ENCODE measurements around the gene ADAMTS8.

Gene ADAMTS8

GRCh38 chr11:130369713-130370112 is 58.7 kb downstream of the ADAMTS8 start:
- peaks cover 0 to 2% of the 10 kb centered on the region in 2 donors for H3K4me1 ChIP-seq (ENCODE audit: control insufficient read depth in 2 of 2, insufficient read depth in 1 of 2, low read depth in 1 of 2, low read length in 2 of 2)
- no peaks in the 10 kb centered on the region for H3K36me3 ChIP-seq (replicated peaks in 1 of 2; ENCODE audit: control insufficient read depth in 2 of 2, insufficient read depth in 2 of 2, low read length in 2 of 2)
- DNase-seq (ENCODE audit: low spot score), result no peak
- no peak overlapping the region for H3K4me2 ChIP-seq (ENCODE audit: insufficient read depth, low read length, poor library complexity, severe bottlenecking)
- no peak overlapping the region for H4K91ac ChIP-seq (ENCODE audit: low read depth, low read length, poor library complexity)
- no peak overlapping the region for H3K23ac ChIP-seq (ENCODE audit: low read depth, low read length, poor library complexity)
- WGBS, 2 donors (ENCODE audit: extremely low coverage in 2 of 2, insufficient read length in 2 of 2, insufficient replicate concordance in 1 of 2), result no CpG with 5 or more reads among the region's 4 CpGs
- H2BK12ac ChIP-seq (ENCODE audit: low read length), result no peak overlapping the region
- no peak overlapping the region for H3K14ac ChIP-seq (ENCODE audit: low read length)
- no peak overlapping the region for H3K27ac ChIP-seq (replicated peaks; ENCODE audit: low read length)
- H3K4me3 ChIP-seq (ENCODE audit: low read length in 2 of 2), result no peak overlapping the region
- no peak overlapping the region for H3K9ac ChIP-seq (ENCODE audit: low read depth, low read length, poor library complexity)
- H2BK120ac ChIP-seq (ENCODE audit: low read depth, low read length), result no peak overlapping the region
- H3K27me3 ChIP-seq (ENCODE audit: control insufficient read depth in 3 of 3, insufficient read depth in 3 of 3, low read depth in 1 of 3, low read length in 3 of 3), result no peaks in the 10 kb centered on the region
- H3K18ac ChIP-seq (ENCODE audit: low read length), result no peak overlapping the region
- H3K4ac ChIP-seq (ENCODE audit: low read length), result no peak overlapping the region
- no peaks in the 10 kb centered on the region for H3K79me1 ChIP-seq (ENCODE audit: low read depth, low read length)
- H2AK5ac ChIP-seq (ENCODE audit: low read depth, low read length), result no peak overlapping the region
- H3K9me3 ChIP-seq (replicated peaks in 1 of 2; ENCODE audit: control insufficient read depth in 2 of 2, insufficient read depth in 1 of 2, low read depth in 1 of 2, low read length in 2 of 2), result peaks cover 0 to 2% of the 10 kb centered on the region in 2 donors
- no peak overlapping the region for H2AFZ ChIP-seq (ENCODE audit: low read length)
- no peak overlapping the region for H2BK15ac ChIP-seq (ENCODE audit: low read length)
- H4K8ac ChIP-seq (ENCODE audit: low read depth, low read length), result no peak overlapping the region
- no peak overlapping the region for H2BK5ac ChIP-seq (ENCODE audit: low read length)

GRCh38 chr11:130369141-130369691 is 59.2 kb downstream of the ADAMTS8 start:
- no peak overlapping the region for H3K27ac ChIP-seq (replicated peaks; ENCODE audit: low read length)
- no peak overlapping the region for H2BK12ac ChIP-seq (ENCODE audit: low read length)
- no peak overlapping the region for H3K4me2 ChIP-seq (ENCODE audit: insufficient read depth, low read length, poor library complexity, severe bottlenecking)
- H3K23ac ChIP-seq (ENCODE audit: low read depth, low read length, poor library complexity), result no peak overlapping the region
- H3K27me3 ChIP-seq (ENCODE audit: control insufficient read depth in 3 of 3, insufficient read depth in 3 of 3, low read depth in 1 of 3, low read length in 3 of 3), result no peaks in the 10 kb centered on the region
- no peak overlapping the region for H2AK5ac ChIP-seq (ENCODE audit: low read depth, low read length)
- no peak overlapping the region for H2AFZ ChIP-seq (ENCODE audit: low read length)
- H3K14ac ChIP-seq (ENCODE audit: low read length), result no peak overlapping the region
- H3K18ac ChIP-seq (ENCODE audit: low read length), result no peak overlapping the region
- peaks cover 0 to 2% of the 10 kb centered on the region in 2 donors for H3K4me1 ChIP-seq (ENCODE audit: control insufficient read depth in 2 of 2, insufficient read depth in 1 of 2, low read depth in 1 of 2, low read length in 2 of 2)
- H4K8ac ChIP-seq (ENCODE audit: low read depth, low read length), result no peak overlapping the region
- no peak overlapping the region for H3K4me3 ChIP-seq (ENCODE audit: low read length in 2 of 2)
- DNase-seq (ENCODE audit: low spot score), result no peak
- no CpG with 5 or more reads among the region's 6 CpGs for WGBS, 2 donors (ENCODE audit: extremely low coverage in 2 of 2, insufficient read length in 2 of 2, insufficient replicate concordance in 1 of 2)
- H3K9me3 ChIP-seq (replicated peaks in 1 of 2; ENCODE audit: control insufficient read depth in 2 of 2, insufficient read depth in 1 of 2, low read depth in 1 of 2, low read length in 2 of 2), result peaks cover 0 to 2% of the 10 kb centered on the region in 2 donors
- H3K79me1 ChIP-seq (ENCODE audit: low read depth, low read length), result no peaks in the 10 kb centered on the region
- no peak overlapping the region for H3K4ac ChIP-seq (ENCODE audit: low read length)
- H4K91ac ChIP-seq (ENCODE audit: low read depth, low read length, poor library complexity), result no peak overlapping the region
- H2BK120ac ChIP-seq (ENCODE audit: low read depth, low read length), result no peak overlapping the region
- no peaks in the 10 kb centered on the region for H3K36me3 ChIP-seq (replicated peaks in 1 of 2; ENCODE audit: control insufficient read depth in 2 of 2, insufficient read depth in 2 of 2, low read length in 2 of 2)
- no peak overlapping the region for H2BK15ac ChIP-seq (ENCODE audit: low read length)
- H3K9ac ChIP-seq (ENCODE audit: low read depth, low read length, poor library complexity), result no peak overlapping the region
- H2BK5ac ChIP-seq (ENCODE audit: low read length), result no peak overlapping the region

- Histone ChIP-seq H4K8ac (ENCODE audit: low read depth, low read length) (no peak overlapping the region), H3K9ac (ENCODE audit: low read depth, low read length, poor library complexity) (no peak overlapping the region), H3K27ac (replicated peaks; ENCODE audit: low read length) (no peak overlapping the region), H4K91ac (ENCODE audit: low read depth, low read length, poor library complexity) (no peak overlapping the region), H3K36me3 (replicated peaks in 1 of 2; ENCODE audit: control insufficient read depth in 2 of 2, insufficient read depth in 2 of 2, low read length in 2 of 2) (no peaks in the 10 kb centered on the region), H3K14ac (ENCODE audit: low read length) (no peak overlapping the region), H3K79me1 (ENCODE audit: low read depth, low read length) (no peaks in the 10 kb centered on the region), H3K4me2 (ENCODE audit: insufficient read depth, low read length, poor library complexity, severe bottlenecking) (no peak overlapping the region), H3K4me1 (ENCODE audit: control insufficient read depth in 2 of 2, insufficient read depth in 1 of 2, low read depth in 1 of 2, low read length in 2 of 2) (no peaks in the 10 kb centered on the region), H3K4ac (ENCODE audit: low read length) (no peak overlapping the region), H2BK120ac (ENCODE audit: low read depth, low read length) (no peak overlapping the region), H2AK5ac (ENCODE audit: low read depth, low read length) (no peak overlapping the region), H2BK15ac (ENCODE audit: low read length) (no peak overlapping the region), H3K4me3 (ENCODE audit: low read length in 2 of 2) (no peak overlapping the region), H3K23ac (ENCODE audit: low read depth, low read length, poor library complexity) (no peak overlapping the region), H2BK5ac (ENCODE audit: low read length) (no peak overlapping the region), H3K9me3 (replicated peaks in 1 of 2; ENCODE audit: control insufficient read depth in 2 of 2, insufficient read depth in 1 of 2, low read depth in 1 of 2, low read length in 2 of 2) (no peaks in the 10 kb centered on the region), H2BK12ac (ENCODE audit: low read length) (no peak overlapping the region), H3K18ac (ENCODE audit: low read length) (no peak overlapping the region), H3K27me3 (ENCODE audit: control insufficient read depth in 3 of 3, insufficient read depth in 3 of 3, low read depth in 1 of 3, low read length in 3 of 3) (no peaks in the 10 kb centered on the region), H2AFZ (ENCODE audit: low read length) (no peak overlapping the region)
- no peak for DNase-seq (ENCODE audit: low spot score)
These were observed 69.0 kb downstream of the ADAMTS8 start for GRCh38 chr11:130359419-130359818.

GRCh38 chr11:130358398-130358797 is 70.0 kb downstream of the ADAMTS8 start:
- DNase-seq (ENCODE audit: low spot score), result no peak
- Histone ChIP-seq H3K4me1 (ENCODE audit: control insufficient read depth in 2 of 2, insufficient read depth in 1 of 2, low read depth in 1 of 2, low read length in 2 of 2) (no peaks in the 10 kb centered on the region), H2BK15ac (ENCODE audit: low read length) (no peak overlapping the region), H2BK120ac (ENCODE audit: low read depth, low read length) (no peak overlapping the region), H3K4me2 (ENCODE audit: insufficient read depth, low read length, poor library complexity, severe bottlenecking) (no peak overlapping the region), H3K23ac (ENCODE audit: low read depth, low read length, poor library complexity) (no peak overlapping the region), H3K27me3 (ENCODE audit: control insufficient read depth in 3 of 3, insufficient read depth in 3 of 3, low read depth in 1 of 3, low read length in 3 of 3) (no peaks in the 10 kb centered on the region), H3K9ac (ENCODE audit: low read depth, low read length, poor library complexity) (no peak overlapping the region), H2AFZ (ENCODE audit: low read length) (no peak overlapping the region), H3K36me3 (replicated peaks in 1 of 2; ENCODE audit: control insufficient read depth in 2 of 2, insufficient read depth in 2 of 2, low read length in 2 of 2) (no peaks in the 10 kb centered on the region), H4K91ac (ENCODE audit: low read depth, low read length, poor library complexity) (no peak overlapping the region), H3K79me1 (ENCODE audit: low read depth, low read length) (no peaks in the 10 kb centered on the region), H3K18ac (ENCODE audit: low read length) (no peak overlapping the region), H4K8ac (ENCODE audit: low read depth, low read length) (no peak overlapping the region), H3K4ac (ENCODE audit: low read length) (no peak overlapping the region), H2BK12ac (ENCODE audit: low read length) (no peak overlapping the region), H3K14ac (ENCODE audit: low read length) (no peak overlapping the region), H3K4me3 (ENCODE audit: low read length in 2 of 2) (no peak overlapping the region), H2BK5ac (ENCODE audit: low read length) (no peak overlapping the region), H2AK5ac (ENCODE audit: low read depth, low read length) (no peak overlapping the region), H3K27ac (replicated peaks; ENCODE audit: low read length) (no peak overlapping the region), H3K9me3 (replicated peaks in 1 of 2; ENCODE audit: control insufficient read depth in 2 of 2, insufficient read depth in 1 of 2, low read depth in 1 of 2, low read length in 2 of 2) (peaks cover 0 to 2% of the 10 kb centered on the region in 2 donors)
